ENCODE data around the gene MT1B. TPM values are rescaled to one million over a fixed set of nuclear protein-coding genes. Genes with fewer than 3 reads are reported as not detected.

Gene MT1B
- total and polyA plus RNA-seq, 2 of the 13 experiments (the other 11 are each of a cell fraction or from before 2014, with no cell fraction given), result 0.89 TPM; not detected in 1

GRCh38 chr16:56681939-56682702 lies 30.4 kb downstream of the MT1B start, which contains the start of gene MT1X (continued):
- no peak for TF ChIP-seq SP2 (CRISPR knock-in tag; IDR thresholded peaks at IDR 0.05)
- no peak for TF ChIP-seq NPAS2 (CRISPR knock-in tag; IDR thresholded peaks at IDR 0.05; ENCODE audit: borderline replicate concordance)
- TF ChIP-seq RFX3 (CRISPR knock-in tag; IDR thresholded peaks at IDR 0.05), result no peak
- 0 out of 2 replicates have a peak, but pooled peaks have one; percentile 45 for TF ChIP-seq ZNF547 (CRISPR knock-in tag; IDR thresholded peaks at IDR 0.05)
- TF ChIP-seq ZBED4 (CRISPR knock-in tag; IDR thresholded peaks at IDR 0.05; ENCODE audit: borderline replicate concordance), result peak; percentile 82; the same call in 1 of the 2 replicates
- TF ChIP-seq HNF4G (IDR thresholded peaks at IDR 0.05; ENCODE audit: borderline replicate concordance, low read depth, low read length), result no peak
- no peak for TF ChIP-seq HNF4G (CRISPR knock-in tag; IDR thresholded peaks at IDR 0.05; ENCODE audit: borderline replicate concordance, low read depth)
- TF ChIP-seq RBAK (CRISPR knock-in tag; IDR thresholded peaks at IDR 0.05), result no peak; the same call in 1 of the 2 replicates
- TF ChIP-seq KAT2B (IDR thresholded peaks at IDR 0.05; ENCODE audit: borderline replicate concordance, low read depth, low read length), result no peak
- TF ChIP-seq RARG (CRISPR knock-in tag; IDR thresholded peaks at IDR 0.05; ENCODE audit: low read depth), result no peak
- no peak for TF ChIP-seq CENPBD1 (CRISPR knock-in tag; IDR thresholded peaks at IDR 0.05; ENCODE audit: borderline replicate concordance, low read depth)
- no peak for TF ChIP-seq NFE2L2 (IDR thresholded peaks at IDR 0.05; ENCODE audit: low read length)
- TF ChIP-seq AHR (CRISPR knock-in tag; IDR thresholded peaks at IDR 0.05), result no peak
- TF ChIP-seq BCL3 (CRISPR knock-in tag; IDR thresholded peaks at IDR 0.05), result peak; percentile 80
- TF ChIP-seq BATF2 (CRISPR knock-in tag; IDR thresholded peaks at IDR 0.05), result 0 out of 2 replicates have a peak, but pooled peaks have one; percentile 51
- peak; percentile 65 for TF ChIP-seq MAX (IDR thresholded peaks at IDR 0.05)
- TF ChIP-seq ADNP (CRISPR knock-in tag; IDR thresholded peaks at IDR 0.05), result no peak
- no peak for TF ChIP-seq KDM1A (CRISPR knock-in tag; IDR thresholded peaks at IDR 0.05)
- peak; percentile 72; the same call in 1 of the 2 replicates for TF ChIP-seq GABPB1 (CRISPR knock-in tag; IDR thresholded peaks at IDR 0.05)
- peak; percentile 65; the same call in 1 of the 2 replicates for TF ChIP-seq HIC2 (CRISPR knock-in tag; IDR thresholded peaks at IDR 0.05; ENCODE audit: low read depth)
- TF ChIP-seq ARHGAP35 (CRISPR knock-in tag; IDR thresholded peaks at IDR 0.05; ENCODE audit: borderline replicate concordance), result peak; percentile 64; the same call in 1 of the 2 replicates
